HepG2 (cell line): ENCODE results near the gene ZNF445. TPM values are rescaled to one million over a fixed set of nuclear protein-coding genes. Genes with fewer than 3 reads are reported as not detected.

Experiments used
- ATAC-seq: fragments of 200-7000 bp; cut with Tn5 transposase; 3 replicates; pipeline ENCODE4 v1.9.1; 2020; ENCODE audit warnings: mild to moderate bottlenecking, moderate library complexity
- BruUV-seq: library from RNA; stranded (reverse); fragments of 400-500 nt; replicated peaks from 2 replicates; lab custom pipeline; 2021; lab: Mats Ljungman, UMichigan
- CTCF ChIA-PET: fragments of 300-600 bp; formaldehyde crosslinking; extraction: SDS; loops from one replicate; lab custom pipeline; 2021; ENCODE audit warnings: low total read pairs, inconsistent platforms, low intra/inter-chr PET ratio; lab: Yijun Ruan, JAX
- POLR2A ChIA-PET: fragments of 350-600 bp; sonication (Branson Sonifier 250); formaldehyde crosslinking; loops from one replicate; lab custom pipeline; 2020; ENCODE audit warnings: antibody characterized with exemption, inconsistent platforms; lab: Yijun Ruan, JAX
- DNase-seq: peaks from one replicate; pipeline ENCODE4 v3.0.0-alpha.2; 2015; ENCODE audit warnings: low spot score
- FAIRE-seq: peaks from 3 replicates; lab custom pipeline; 2011; peaks lifted over from hg19 to GRCh38; lab: Jason Lieb, UNC
- H2AFZ ChIP-seq: one replicate; pipeline ENCODE4 v1.6.1; 2011; ENCODE audit warnings: low read length, inconsistent platforms
- H3K27ac ChIP-seq: fragments of 300-600 bp; 3 replicates; pipeline ENCODE4 v1.8.0; 2011; ENCODE audit warnings: mixed run types, mild to moderate bottlenecking, mixed read lengths, low read length, inconsistent platforms; ENCODE audit not compliant: insufficient read depth; ENCODE audit errors: extremely low read length
- H3K27me3 ChIP-seq, 2 experiments: fragments of 200-600 bp in 1 of 2; 2 replicates in 1 of 2; 3 replicates in 1 of 2; pipeline versions ENCODE4 v1.6.0 to v1.8.0; 2011; ENCODE audit warnings: low read length in 2 of 2, mild to moderate bottlenecking in 2 of 2, moderate library complexity in 2 of 2, inconsistent platforms in 1 of 2; ENCODE audit not compliant: insufficient read depth in 2 of 2, control insufficient read depth in 1 of 2
- H3K36me3 ChIP-seq, 2 experiments: fragments of 200-600 bp in 1 of 2; replicated peaks in 1 of 2; 2 replicates in 1 of 2; 3 replicates in 1 of 2; pipeline versions ENCODE4 v1.5.1 to v1.8.0; 2011; ENCODE audit warnings: low read length in 2 of 2, inconsistent platforms in 1 of 2; ENCODE audit not compliant: insufficient read depth in 2 of 2, control insufficient read depth in 1 of 2
- H3K4me1 ChIP-seq: 2 replicates; pipeline ENCODE4 v1.5.1; 2012; ENCODE audit warnings: low read length, inconsistent platforms; ENCODE audit not compliant: insufficient read depth
- H3K4me2 ChIP-seq: 2 replicates; pipeline ENCODE4 v1.6.0; 2011; ENCODE audit warnings: low read depth, low read length, inconsistent platforms
- H3K4me3 ChIP-seq, 3 experiments: fragments of 200-600 bp in 1 of 3; sonication (generic), shearing (Covaris generic) in 1 of 3; replicated peaks in 1 of 3; 2 replicates each; pipeline ENCODE4 v1.5.1; 2011 to 2016; ENCODE audit warnings: low read length in 3 of 3, inconsistent platforms in 2 of 3, low read depth in 2 of 3, mild to moderate bottlenecking in 2 of 3, control low read depth in 1 of 3, mixed read lengths in 1 of 3; ENCODE audit not compliant: insufficient read depth in 1 of 3
- H3K79me2 ChIP-seq: one replicate; pipeline ENCODE4 v1.6.1; 2011; ENCODE audit warnings: low read length, inconsistent platforms; ENCODE audit not compliant: insufficient read depth
- H3K9ac ChIP-seq: 2 replicates; pipeline ENCODE4 v1.6.0; 2011; ENCODE audit warnings: mild to moderate bottlenecking, low read depth, low read length, inconsistent platforms; ENCODE audit not compliant: insufficient read depth
- H3K9me3 ChIP-seq: 2 replicates; pipeline ENCODE4 v1.5.1; 2012; ENCODE audit warnings: mild to moderate bottlenecking, low read length
- H4K20me1 ChIP-seq: 2 replicates; pipeline ENCODE4 v1.6.0; 2011; ENCODE audit warnings: inconsistent platforms, mild to moderate bottlenecking, low read length, moderate library complexity; ENCODE audit not compliant: insufficient read depth
- KAT7 ChIP-seq: IDR thresholded peaks from 2 replicates; pipeline ENCODE4 v1.6.1; 2018; ENCODE audit warnings: borderline replicate concordance, missing compliant biosample characterization
- MAFF ChIP-seq: IDR thresholded peaks from 2 replicates; pipeline ENCODE4 v1.6.1; 2011; ENCODE audit warnings: low read depth, low read length, improper control_type of control experiment
- RBAK ChIP-seq: sonication (generic); formaldehyde crosslinking; IDR thresholded peaks from 2 replicates; pipeline ENCODE4 v1.5.1; 2020; ENCODE audit warnings: mild to moderate bottlenecking, missing genetic modification reagents
- ZBTB1 ChIP-seq: sonication (generic); formaldehyde crosslinking; IDR thresholded peaks from 2 replicates; pipeline ENCODE4 v1.4.0; 2020; ENCODE audit warnings: missing genetic modification reagents, borderline replicate concordance
- ZHX1 ChIP-seq: sonication (generic); formaldehyde crosslinking; IDR thresholded peaks from 2 replicates; pipeline ENCODE4 v1.8.1; 2022; ENCODE audit warnings: low read depth, mild to moderate bottlenecking, missing genetic modification reagents
- ZNF232 ChIP-seq: sonication (generic); formaldehyde crosslinking; IDR thresholded peaks from 2 replicates; pipeline ENCODE4 v1.4.0; 2020; ENCODE audit warnings: missing genetic modification reagents, borderline replicate concordance
- ZNF761 ChIP-seq: sonication (generic); formaldehyde crosslinking; conservative IDR thresholded peaks from 2 replicates; pipeline ENCODE4 v1.4.0; 2020; ENCODE audit warnings: mild to moderate bottlenecking, missing genetic modification reagents
- WGBS: methylation state at CpG from one replicate; pipeline ENCODE4 v1.1.6; 2017; ENCODE audit warnings: low lambda C conversion rate; 5-methylcytosine and 5-hydroxymethylcytosine counted together
- in situ Hi-C: cut with HindIII; loops from 2 replicates; pipeline ENCODE4 v1.10.0; 2017; ENCODE audit warnings: low pct_unique_long_range_greater_than_20kb; ENCODE audit not compliant: extremely low pct_ligation_motif_present
- intact Hi-C: fragments of 100-400 bp; cut with micrococcal nuclease; formaldehyde crosslinking; loops from one replicate; pipeline ENCODE4 v1.10.0; 2022; ENCODE audit not compliant: unreplicated experiment
- polyA plus RNA-seq, 8 experiments: library from polyadenylated mRNA; depleted of rRNA in 3 of 8; stranded (reverse) in 7 of 8; unstranded in 1 of 8; fragments of >200 nt; fragmentation: Illumina TruSeq in 4 of 8; extraction: Trizol in 4 of 8; gene quantifications; 2 replicates each; pipeline versions ENCODE4 v1.2.1 to v1.2.3, GENCODE V29; 2011 to 2016; ENCODE audit warnings: low read depth in 4 of 8, missing spikeins in 1 of 8, mixed read lengths in 1 of 8; ENCODE audit not compliant: insufficient read depth in 1 of 8
- total RNA-seq, 5 experiments: library from RNA; depleted of rRNA; stranded (reverse); fragments of >200 nt; fragmentation: Illumina TruSeq; extraction: Trizol; gene quantifications; 2 replicates each; pipeline ENCODE4 v1.2.3, GENCODE V29; 2016; ENCODE audit warnings: low read depth in 1 of 5
- TF ChIP-seq, protein P1 (sequence below): sonication (generic); formaldehyde crosslinking; IDR thresholded peaks from 2 replicates; pipeline ENCODE4 v1.5.1; 2020; ENCODE audit warnings: missing genetic modification reagents, mild to moderate bottlenecking, borderline replicate concordance
- TF ChIP-seq, protein P2 (sequence below): fragments of 450-650 bp; IDR thresholded peaks from 2 replicates; pipeline ENCODE4 v1.6.1; 2016

ZNF445 gene
- total and polyA plus RNA-seq, 2 of the 13 experiments (the other 11 are each of a cell fraction or from before 2014, with no cell fraction given): 4.4 to 10.3 TPM

DNA sequence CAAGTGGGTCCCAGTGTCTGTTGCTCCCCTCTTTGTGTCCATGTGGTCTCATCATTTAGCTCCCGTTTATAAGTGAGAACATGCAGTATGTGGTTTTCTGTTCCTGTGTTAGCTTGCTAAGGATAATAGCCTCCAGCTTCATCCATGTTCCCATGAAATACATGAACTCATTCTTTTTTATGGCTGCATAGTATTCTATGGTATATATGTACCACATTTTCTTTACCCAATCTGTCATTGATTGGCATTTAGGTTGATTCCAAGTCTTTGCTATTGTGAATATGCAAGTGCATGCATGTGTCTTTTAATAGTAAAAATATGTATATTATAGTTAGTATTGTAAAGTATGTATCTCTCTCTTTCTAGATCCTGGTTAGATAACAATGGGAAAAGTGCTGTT lies 85.0 kb downstream of the ZNF445 start:
- BruUV-seq: no TSS peak
- H3K27ac ChIP-seq: no peak overlapping the region
- no peaks in the 10 kb centered on the region for H3K79me2 ChIP-seq
- intact Hi-C loops (no loop called here), in situ Hi-C loops (no loop called here)
- FAIRE-seq: no peak
- H2AFZ ChIP-seq: no peak overlapping the region
- peaks cover 0 to 1% of the 10 kb centered on the region in 2 experiments; a peak in 1 of 5 replicates for H3K36me3 ChIP-seq
- H3K4me3 ChIP-seq: no peak overlapping the region
- H4K20me1 ChIP-seq: no peaks in the 10 kb centered on the region
- no peaks in the 10 kb centered on the region for H3K27me3 ChIP-seq
- no peak for DNase-seq
- TF ChIP-seq MAFF: no peak
- TF ChIP-seq, protein P1, sequence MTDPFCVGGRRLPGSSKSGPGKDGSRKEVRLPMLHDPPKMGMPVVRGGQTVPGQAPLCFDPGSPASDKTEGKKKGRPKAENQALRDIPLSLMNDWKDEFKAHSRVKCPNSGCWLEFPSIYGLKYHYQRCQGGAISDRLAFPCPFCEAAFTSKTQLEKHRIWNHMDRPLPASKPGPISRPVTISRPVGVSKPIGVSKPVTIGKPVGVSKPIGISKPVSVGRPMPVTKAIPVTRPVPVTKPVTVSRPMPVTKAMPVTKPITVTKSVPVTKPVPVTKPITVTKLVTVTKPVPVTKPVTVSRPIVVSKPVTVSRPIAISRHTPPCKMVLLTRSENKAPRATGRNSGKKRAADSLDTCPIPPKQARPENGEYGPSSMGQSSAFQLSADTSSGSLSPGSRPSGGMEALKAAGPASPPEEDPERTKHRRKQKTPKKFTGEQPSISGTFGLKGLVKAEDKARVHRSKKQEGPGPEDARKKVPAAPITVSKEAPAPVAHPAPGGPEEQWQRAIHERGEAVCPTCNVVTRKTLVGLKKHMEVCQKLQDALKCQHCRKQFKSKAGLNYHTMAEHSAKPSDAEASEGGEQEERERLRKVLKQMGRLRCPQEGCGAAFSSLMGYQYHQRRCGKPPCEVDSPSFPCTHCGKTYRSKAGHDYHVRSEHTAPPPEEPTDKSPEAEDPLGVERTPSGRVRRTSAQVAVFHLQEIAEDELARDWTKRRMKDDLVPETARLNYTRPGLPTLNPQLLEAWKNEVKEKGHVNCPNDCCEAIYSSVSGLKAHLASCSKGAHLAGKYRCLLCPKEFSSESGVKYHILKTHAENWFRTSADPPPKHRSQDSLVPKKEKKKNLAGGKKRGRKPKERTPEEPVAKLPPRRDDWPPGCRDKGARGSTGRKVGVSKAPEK (CRISPR knock-in tag): no peak
- TF ChIP-seq KAT7 (CRISPR knock-in tag): no peak
- TF ChIP-seq ZBTB1 (CRISPR knock-in tag): no peak
- TF ChIP-seq ZHX1 (CRISPR knock-in tag): no peak
- TF ChIP-seq RBAK (CRISPR knock-in tag): no peak
- no peak for TF ChIP-seq ZNF232 (CRISPR knock-in tag)
- TF ChIP-seq ZNF761: no peak
- TF ChIP-seq, protein P2, sequence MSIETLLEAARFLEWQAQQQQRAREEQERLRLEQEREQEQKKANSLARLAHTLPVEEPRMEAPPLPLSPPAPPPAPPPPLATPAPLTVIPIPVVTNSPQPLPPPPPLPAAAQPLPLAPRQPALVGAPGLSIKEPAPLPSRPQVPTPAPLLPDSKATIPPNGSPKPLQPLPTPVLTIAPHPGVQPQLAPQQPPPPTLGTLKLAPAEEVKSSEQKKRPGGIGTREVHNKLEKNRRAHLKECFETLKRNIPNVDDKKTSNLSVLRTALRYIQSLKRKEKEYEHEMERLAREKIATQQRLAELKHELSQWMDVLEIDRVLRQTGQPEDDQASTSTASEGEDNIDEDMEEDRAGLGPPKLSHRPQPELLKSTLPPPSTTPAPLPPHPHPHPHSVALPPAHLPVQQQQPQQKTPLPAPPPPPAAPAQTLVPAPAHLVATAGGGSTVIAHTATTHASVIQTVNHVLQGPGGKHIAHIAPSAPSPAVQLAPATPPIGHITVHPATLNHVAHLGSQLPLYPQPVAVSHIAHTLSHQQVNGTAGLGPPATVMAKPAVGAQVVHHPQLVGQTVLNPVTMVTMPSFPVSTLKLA: no peak
- no peaks in the 10 kb centered on the region for H3K9me3 ChIP-seq
- no peak overlapping the region for H3K9ac ChIP-seq
- peaks cover 16% of the 10 kb centered on the region for H3K4me1 ChIP-seq
- ATAC-seq: no peak
- ChIA-PET CTCF (no interaction called here), POLR2A (no interaction called here)
- no peak overlapping the region for H3K4me2 ChIP-seq
- 95% methylated on average over 1 of the region's 1 CpG for WGBS
